GM19035 (cell line): ENCODE results near the gene ADGRD1.
"Not testable (repeated sequence)": the region's sequence is repeated elsewhere in the genome, so short reads cannot be mapped to it uniquely, and the experiment has no call there.

Experiments
- ATAC-seq: cut with Tn5 transposase; IDR thresholded peaks from one replicate; pipeline ENCODE4 v1.9.1; 2021; ENCODE audit not compliant: unreplicated experiment

The ADGRD1 gene

DNA sequence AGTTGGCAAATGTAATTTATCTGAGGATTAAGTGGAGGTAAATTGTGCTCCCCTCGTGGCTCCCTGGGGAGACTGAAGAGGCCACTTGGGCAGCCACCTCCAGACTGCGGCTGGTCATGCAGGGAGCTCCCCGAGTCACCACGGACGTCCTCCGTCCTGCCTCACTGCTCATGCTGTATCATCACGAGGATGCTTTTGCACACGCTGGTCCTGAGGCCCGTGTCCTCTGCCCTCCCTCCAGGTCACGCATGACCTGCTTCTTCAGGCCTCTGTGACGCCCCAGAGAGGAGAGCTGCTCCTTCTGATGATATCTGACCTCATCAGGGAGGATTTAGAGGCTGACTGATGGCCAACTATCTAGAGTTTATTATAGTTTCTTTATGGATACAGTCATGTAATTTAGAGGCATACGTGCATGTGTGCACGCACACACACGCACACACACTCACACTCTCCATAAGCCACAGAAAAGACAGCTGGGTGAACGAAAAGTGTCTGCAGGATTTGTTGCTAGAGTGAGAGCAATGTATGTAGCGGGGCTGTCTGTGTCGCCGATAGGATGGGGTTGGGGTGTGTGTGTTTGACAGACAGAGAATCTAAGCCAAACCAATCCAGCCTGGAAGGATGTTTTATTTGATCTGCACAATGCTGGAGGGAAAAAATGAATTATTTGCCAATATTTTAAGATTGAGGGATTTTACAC lies 160.0 kb downstream of the ADGRD1 start:
- ATAC-seq, result no peak

DNA sequence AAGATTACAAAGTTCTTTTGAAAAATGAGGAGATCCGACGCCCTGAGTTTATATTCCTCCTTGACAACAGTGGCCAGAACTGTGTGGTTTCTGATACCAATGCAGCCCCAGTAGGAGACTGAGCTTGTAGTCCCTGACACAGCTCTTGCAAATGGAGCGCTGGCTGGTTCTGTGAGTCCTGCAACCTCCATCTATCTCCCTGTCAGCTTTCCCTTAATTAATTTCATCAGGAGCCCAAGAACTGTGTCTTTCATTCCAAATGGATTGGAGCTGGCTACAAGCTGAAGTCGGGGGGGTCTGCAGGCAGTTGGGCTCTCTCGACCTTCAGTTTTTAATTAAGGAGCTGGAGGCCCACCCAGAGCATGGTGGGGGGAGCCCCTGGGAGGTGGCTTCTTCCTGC lies 160.6 kb downstream of the ADGRD1 start:
- ATAC-seq, result no peak

DNA sequence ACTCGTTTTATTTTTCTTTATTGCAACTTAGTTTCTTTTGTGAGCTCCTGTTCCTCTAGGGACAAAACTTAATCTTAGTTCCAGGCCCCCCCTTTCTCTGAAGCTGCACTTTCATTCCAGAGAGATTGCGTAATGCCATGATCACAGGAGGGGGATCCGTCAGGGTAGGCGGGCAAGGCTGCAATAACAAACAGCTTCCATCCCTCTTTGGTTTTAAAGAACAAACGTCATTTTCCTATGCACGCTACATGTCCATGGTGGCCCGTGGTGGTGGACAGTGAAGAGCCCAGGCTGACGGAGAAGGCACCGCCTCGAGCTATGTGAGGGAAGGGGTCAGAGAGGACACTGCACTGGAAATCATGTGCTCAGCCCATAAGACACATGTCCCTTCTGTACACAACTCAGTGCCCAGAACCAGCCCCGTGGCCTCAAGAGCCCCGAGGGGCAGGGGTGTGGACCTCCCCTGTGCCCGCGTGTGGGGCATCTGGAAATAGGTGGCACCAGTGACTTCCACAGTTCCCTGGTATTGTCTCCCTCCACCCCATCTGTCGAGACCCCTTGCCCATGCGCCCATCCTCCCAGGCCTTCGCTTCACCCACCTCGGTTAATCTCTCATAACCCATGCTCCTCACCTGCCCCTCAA lies 161.4 kb downstream of the ADGRD1 start:
- ATAC-seq, result no peak

DNA sequence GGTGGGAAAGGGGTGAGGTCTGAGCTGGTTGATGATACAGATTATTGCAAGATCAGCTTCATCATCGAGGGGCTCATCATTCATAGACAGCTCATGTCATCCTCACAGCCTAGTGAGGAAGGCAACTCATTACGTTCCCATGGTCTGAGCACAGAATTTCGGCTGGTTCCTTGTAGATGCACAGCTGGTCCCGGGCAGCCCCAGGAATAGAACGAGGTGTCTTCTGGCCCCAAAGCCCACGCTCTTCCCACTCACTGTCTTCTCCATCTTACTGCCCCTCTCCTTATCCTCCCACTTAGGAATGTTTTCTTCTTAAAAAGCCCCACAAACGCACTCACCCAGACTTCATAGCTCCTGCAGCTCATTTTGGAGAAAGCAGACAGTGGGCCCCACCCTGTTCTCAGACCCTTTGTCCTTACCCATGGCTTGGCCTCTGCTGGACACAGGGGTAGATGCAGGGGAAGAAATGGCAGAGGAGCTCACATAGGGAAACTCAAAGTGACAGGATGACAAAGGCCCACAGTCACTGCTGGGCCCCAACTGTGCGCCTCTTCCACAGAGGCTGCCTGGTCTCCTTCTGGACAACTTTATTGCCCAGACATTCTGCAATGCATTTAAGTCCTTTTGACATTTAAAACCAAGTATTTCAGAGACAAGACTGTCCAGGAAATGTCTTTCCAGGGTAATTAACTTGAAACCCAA lies 162.2 kb downstream of the ADGRD1 start:
- no peak for ATAC-seq

DNA sequence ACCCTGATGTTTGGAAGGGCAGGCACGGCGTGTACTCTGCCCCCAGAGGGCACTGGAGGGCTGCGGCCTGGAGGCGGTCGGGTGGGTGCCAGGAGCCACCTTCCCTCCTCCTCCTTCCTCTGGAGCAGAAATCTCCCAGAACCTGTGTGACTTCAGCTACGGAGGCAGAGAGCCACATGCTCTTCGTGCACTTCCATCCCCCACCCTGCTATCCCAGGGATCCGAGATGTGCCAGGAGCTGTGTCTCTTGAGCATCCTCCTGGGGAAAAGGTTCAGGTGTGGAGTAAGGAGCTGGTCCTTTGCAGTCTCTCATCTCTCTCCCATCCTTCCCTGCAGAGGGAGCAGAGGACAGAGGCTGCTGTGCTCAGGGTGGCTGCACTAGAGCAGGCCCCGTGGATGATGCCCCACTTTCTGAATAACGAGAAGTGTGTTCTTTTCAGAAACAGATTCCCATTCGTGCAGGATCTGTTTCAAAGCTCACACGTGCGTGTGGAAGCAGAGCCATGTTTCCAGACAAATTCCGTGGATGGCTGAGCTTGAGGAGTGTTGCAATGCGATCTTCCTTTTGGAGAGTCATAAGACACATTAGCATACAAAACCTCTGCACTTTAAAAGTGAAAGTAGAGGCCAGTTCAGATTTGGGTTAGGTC lies 162.9 kb downstream of the ADGRD1 start:
- ATAC-seq, result no peak

DNA sequence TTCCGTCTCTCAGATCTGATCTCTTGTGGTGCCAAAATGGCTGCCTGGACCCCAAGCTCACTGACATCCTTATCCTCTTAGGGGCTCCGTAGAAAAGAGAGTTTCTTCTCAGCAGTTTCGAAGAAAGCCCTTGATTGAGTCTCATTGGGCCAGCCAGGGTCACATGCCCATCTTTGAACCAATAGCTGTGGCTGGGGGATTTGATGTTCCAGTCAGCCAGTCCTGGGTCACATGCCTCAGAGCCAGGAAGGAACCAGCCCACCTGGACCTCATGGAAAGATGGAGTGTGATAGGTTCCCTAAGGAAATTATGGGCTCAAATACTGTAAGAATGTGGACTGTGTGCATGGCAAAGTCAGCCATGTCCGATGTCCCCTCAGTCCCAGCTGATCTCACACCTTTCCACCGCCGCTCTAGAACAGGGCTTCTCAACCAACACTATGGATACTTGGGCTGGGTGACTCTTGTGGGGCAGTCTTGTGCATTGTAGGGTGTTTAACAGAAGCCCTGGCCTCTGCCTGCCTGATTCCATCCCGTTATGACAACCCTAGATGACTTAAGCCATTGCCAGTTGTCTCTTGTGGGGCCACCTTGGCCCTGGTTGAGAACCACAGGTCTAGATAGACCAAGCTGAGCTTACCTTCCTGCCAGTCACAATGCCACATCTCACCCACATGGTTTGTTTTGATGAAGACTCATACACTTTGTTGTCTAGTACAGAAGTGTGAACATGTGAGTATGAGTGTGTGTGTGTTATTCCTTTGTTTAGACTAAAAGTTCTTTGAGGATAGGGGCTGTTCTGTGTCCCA lies 163.9 kb downstream of the ADGRD1 start:
- ATAC-seq, result no peak

DNA sequence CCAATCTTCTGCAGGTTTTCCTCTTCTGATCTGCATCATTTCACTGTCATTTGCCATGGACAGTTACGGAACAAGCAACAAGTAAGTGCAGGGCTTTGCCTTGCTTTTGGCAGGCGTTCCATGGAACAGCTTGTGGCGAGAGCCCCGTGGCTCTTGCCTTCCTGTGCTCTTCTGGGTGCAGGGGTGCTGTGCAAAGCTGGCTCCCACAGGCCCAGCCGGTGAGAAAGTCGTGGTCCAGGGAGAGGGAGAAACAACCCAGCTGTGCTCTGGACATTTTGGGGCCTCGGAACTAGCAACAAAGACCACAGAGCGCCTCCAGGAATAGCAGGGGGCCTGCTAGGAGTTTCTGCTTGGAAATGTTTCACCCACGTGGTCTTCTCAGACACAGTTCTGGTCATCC lies 164.7 kb downstream of the ADGRD1 start:
- no peak for ATAC-seq

DNA sequence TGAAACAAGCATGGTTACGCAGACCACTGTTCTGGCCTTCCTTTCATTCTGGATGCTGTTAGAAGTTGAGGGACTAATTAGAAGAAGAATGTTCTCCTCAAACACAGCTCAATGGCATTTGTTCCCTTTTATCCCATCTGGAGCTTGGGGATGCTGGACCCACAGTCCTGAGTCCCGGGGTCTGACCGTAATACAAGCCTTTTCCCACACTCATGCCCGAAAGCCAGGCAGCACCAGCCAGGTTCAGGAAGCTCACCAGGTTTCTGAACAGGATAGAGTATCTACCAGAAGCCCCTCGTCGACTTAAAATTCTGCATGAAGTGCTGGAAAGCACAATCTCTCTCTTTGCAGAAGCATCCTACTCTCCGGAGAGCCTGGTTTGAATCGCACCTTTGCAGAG lies 165.6 kb downstream of the ADGRD1 start:
- ATAC-seq, result not testable (repeated sequence)

DNA sequence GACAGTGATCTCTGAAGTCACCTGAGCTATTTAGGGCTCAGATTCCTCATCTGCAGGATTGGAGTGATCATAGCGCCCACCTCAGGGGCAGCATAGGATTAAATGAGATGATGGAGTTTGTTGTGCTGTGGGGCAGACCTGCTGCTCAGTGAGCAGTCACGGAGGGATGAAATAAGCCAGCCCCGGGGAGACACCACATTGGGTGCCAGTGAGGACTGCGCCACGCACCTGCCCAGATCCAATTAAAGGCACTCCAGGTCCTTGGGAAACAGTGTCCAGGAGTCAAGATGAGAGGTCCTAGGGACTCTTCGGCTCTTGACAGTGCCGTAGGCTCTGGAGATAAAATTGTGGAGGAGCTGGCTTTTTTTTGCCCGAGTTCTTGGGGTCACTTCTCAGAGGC lies 166.2 kb downstream of the ADGRD1 start:
- no peak for ATAC-seq

DNA sequence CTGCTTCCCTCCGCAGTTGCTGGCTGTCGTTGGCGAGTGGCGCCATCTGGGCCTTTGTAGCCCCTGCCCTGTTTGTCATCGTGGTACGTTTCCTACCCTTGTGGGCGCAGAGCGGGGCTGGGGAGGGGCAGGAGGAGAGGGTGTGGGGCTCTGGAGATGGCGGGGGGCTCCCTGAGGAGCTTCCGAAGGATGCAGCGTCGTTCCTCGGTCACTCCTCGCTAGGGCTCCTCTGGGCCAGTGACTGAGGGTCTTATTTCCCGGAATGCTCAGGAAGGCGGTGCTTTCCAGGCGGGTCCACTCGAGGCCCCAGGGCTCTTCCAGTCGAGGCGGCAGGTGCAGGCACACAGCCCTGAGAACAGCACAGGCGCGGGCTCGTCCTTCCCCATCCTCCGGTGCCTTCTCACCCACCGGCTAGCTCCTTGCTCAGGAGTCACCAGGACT lies 167.1 kb downstream of the ADGRD1 start:
- no peak for ATAC-seq

DNA sequence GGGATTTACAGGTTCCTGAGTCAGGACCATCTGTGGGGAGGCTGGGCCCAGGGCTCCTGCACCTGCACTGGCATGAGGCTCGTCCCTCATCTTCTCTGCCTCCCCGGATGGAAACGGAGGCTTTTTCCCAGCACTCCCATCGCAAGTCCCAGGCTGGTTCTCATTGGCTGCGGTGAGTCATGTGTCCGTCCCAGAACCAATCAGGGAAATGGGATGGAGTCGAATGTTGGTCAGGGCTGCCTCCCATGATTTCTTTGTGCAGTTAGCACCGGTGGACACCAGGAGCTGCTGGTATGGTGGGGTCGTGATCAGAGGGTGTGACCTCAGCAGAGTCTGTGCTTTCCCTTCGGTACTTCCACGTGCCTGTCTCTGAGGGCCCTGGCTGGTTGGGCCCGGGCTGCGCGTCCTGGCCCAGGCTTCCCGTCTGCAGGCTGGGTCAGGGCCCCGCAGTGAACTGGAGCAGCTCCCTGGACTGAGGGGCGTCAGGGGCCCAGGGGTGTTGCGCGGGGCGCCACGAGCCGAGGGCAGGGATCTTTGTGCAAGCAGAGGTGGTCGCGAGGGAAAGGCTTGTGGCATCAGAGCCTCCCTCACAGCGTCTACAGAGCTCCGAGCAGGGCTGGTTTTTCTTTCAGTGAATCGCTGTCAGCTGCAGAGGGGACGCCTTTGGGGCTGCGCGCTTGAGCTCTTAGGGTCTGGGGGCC lies 168.1 kb downstream of the ADGRD1 start:
- no peak for ATAC-seq

DNA sequence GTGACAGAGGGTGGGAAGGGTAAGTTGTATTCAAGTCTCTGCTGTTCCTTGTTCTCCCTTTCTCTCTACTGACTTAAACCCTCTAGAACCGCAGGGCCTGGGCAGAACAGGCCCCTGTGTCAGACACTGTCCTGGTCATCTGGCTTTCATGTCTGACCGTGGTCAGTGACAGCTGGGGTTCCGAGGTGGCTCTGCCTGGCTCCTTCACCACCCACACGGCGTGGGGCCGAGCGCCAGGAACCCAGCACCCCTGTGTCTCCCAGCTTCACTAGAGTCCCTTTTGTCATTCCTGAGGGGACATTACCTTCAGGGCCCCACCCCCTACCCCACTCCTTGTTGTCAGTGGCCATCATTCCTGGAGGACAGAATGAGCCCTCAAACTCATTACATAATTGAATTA lies 168.9 kb downstream of the ADGRD1 start:
- ATAC-seq, result no peak

DNA sequence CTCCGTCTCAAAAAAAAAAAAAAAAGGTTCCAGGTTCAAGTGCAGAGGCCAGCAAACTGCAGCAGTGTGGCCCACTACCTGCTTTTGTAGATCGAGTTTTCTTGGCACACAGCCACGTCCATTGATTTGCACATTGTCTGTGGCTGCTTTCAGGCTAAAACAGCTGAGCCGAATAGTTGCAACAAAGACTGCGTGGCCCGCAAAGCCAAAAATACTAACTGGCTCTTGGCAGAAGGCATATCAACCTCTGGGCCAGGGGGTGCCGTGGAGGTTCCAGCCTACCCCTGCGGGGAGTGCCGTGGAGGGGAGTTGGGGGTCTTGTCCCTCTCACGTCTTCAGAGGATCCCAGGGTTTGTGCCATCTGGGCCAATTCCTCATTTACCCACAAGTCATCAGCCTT lies 170.1 kb downstream of the ADGRD1 start:
- ATAC-seq, result no peak

DNA sequence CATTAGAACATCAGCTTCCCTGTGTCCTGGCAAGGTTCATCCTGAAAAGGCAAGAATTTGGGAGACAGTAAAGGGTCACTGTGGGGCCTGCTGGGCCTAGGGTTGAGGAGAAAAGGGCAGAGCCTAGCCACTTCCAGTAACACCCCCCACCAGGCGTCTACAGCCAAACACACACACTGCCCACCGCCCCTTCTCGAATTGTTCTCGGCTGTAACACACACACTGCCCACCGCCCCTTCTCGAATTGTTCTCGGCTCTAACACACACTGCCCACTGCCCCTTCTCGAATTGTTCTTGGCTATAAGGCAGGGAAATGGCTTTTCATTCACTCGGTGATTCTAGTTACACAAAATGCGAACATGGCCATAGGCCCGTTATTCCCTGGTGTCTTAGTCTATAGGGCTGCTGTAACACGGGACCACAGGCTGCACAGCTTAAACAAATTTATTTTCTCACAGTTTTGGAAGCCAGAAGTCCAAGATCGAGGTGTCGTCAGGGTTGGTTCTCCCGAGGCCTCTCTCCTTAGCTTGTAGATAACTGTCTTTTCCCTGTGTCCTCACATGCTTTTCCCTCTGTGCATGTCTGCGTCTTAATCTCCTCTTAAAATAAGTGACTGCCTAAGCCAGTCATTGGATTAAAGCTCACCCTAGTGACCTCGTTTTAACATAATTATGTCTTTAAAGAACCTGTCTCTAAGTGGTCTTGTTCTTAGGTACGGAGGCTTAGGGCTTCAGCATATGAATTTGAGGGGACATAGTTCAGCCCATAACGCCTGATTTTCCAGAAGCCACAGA lies 171.0 kb downstream of the ADGRD1 start:
- no peak for ATAC-seq

DNA sequence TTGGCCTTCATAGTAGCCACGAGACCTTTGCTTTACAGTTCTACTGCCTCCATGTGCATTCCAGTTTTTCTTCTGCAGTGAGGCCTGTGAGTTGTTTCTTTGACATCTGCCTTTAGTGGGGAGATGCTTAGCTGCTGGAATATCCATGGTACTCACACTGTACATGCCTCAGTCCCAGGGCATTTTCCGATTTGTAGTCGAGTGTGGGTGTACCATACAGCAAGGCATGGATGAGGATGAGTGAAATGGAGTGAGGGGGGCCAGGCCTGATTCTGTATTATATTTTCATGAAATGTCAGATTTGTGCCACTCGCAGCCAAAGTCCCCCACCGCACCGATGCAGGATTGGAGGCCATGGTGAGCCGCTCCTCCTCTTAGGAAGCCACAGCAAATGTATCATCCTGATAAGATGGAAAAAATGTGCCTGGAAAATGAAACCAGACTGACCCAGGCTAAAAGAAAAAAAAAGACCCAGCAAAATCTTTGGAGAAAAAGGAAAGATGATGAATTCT lies 173.0 kb downstream of the ADGRD1 start:
- no peak for ATAC-seq

DNA sequence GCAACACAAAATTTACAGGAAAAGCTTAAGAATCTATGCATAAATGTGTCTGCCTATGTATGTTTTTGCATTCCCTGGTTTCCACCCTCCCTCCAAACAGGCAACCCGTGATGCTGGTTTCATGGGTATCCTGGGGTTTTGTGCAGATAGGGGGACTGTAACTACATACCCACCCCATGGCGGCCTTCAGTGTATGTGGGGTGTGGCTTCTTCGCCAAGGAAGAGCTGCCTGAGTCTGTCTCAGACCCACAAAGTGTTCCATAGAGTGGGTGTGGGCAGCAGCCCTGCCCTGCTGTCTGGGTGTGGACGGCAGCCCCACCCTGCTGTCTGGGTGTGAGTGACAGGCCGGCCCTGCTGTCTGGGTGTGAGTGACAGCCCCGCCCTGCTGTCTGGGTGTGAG lies 174.8 kb downstream of the ADGRD1 start:
- no peak for ATAC-seq

DNA sequence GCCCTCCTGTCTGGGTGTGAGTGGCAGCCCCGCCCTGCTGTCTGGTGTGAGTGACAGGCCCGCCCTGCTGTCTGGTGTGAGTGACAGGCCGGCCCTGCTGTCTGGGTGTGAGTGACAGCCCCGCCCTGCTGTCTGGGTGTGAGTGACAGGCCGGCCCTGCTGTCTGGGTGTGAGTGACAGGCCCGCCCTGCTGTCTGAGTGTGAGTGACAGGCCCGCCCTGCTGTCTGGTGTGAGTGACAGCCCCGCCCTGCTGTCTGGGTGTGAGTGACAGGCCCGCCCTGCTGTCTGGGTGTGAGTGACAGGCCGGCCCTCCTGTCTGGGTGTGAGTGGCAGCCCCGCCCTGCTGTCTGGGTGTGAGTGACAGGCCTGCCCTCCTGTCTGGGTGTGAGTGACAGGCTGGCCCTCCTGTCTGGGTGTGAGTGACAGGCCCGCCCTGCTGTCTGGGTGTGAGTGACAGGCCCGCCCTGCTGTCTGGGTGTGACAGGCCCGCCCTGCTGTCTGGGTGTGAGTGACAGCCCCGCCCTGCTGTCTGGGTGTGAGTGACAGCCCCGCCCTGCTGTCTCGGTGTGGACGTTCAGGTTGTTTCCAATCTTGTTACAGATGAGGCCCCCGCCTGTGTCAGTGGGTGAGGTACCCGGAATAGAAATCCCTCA lies 175.4 kb downstream of the ADGRD1 start:
- not testable (repeated sequence) for ATAC-seq

DNA sequence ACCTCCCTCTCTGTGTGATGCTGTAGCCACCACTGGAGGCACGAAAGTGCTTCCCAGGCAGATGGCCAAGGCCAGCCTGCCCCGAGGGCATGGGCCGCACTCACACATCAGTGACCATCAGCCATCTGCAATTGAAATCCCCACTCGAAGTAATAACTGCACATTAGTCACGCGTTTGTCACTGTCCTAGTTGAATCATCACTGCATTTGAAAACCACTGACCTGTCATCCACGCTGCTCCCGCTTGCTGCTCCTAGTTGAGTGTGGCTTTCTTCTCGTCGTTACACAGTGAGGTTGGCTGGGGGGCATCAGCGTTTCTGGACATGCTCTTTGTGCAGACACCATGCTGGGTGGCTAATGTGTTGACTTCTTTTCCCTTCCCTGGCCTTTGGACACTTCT lies 176.1 kb downstream of the ADGRD1 start:
- ATAC-seq, result no peak
